HCT116 (cell line): Measurements from ENCODE around the gene SNRNP70. TPM values are rescaled to one million over a fixed set of nuclear protein-coding genes. Genes with fewer than 3 reads are reported as not detected.

ENCODE experiments used
- ATAC-seq: fragments of 200-7000 bp; cut with Tn5 transposase; 2 replicates; pipeline ENCODE4 v1.9.1; 2020; ENCODE audit warnings: mild to moderate bottlenecking, moderate library complexity
- BruUV-seq: library from RNA; stranded (reverse); fragments of 400-500 nt; replicated peaks from 2 replicates; lab custom pipeline; 2021; lab: Mats Ljungman, UMichigan
- CTCF ChIA-PET: fragments of 300-600 bp; sonication (Branson Sonifier 250); formaldehyde crosslinking; loops from one replicate; lab custom pipeline; 2021; ENCODE audit warnings: antibody characterized with exemption; lab: Charles Lee
- POLR2A ChIA-PET: fragments of 300-600, 350-600 bp; sonication (Branson Sonifier 250); formaldehyde crosslinking; loops from one replicate; lab custom pipeline; 2021; ENCODE audit warnings: antibody characterized with exemption; lab: Charles Lee
- RAD21 ChIA-PET, 2 experiments: fragments of 300-600 bp; sonication (Branson Sonifier 250); formaldehyde crosslinking; loops; one replicate each; lab custom pipeline; 2023; ENCODE audit warnings: low total read pairs in 2 of 2; ENCODE audit not compliant: uncharacterized antibody in 2 of 2, unreplicated experiment in 2 of 2, low non-redundant PET in 1 of 2; lab: Charles Lee
- DNase-seq: peaks from one replicate; pipeline ENCODE4 v3.0.0-alpha.2; 2010; ENCODE audit warnings: low read depth, low spot score
- H2AFZ ChIP-seq: fragments of 200-600 bp; shearing (Covaris generic), sonication (generic); 2 replicates; pipeline ENCODE4 v1.6.1; 2017; ENCODE audit warnings: low read depth, mixed run types, mixed read lengths, antibody characterized with exemption, low read length; ENCODE audit not compliant: poor library complexity, severe bottlenecking
- H3K27ac ChIP-seq: 2 replicates; pipeline ENCODE4 v1.5.1; 2012; ENCODE audit warnings: low read depth, low read length
- H3K27me3 ChIP-seq: fragments of 200-600 bp; sonication (generic); 2 replicates; pipeline ENCODE4 v1.6.1; 2016; ENCODE audit warnings: mixed run types, low read length, mixed read lengths; ENCODE audit not compliant: insufficient read depth
- H3K36me3 ChIP-seq, 2 experiments: fragments of 200-500 bp in 1 of 2; fragments of 200-600 bp in 1 of 2; sonication (Bioruptor generic) in 1 of 2; sonication (generic) in 1 of 2; 2 replicates each; pipeline versions ENCODE4 v1.5.1 to v1.6.1; 2014 to 2016; ENCODE audit warnings: low read length in 2 of 2, inconsistent platforms in 1 of 2, mixed read lengths in 1 of 2, mixed run types in 1 of 2; ENCODE audit not compliant: insufficient read depth in 2 of 2, control insufficient read depth in 1 of 2
- H3K4me1 ChIP-seq, 2 experiments: fragments of 200-600 bp in 1 of 2; sonication (generic) in 1 of 2; 2 replicates each; pipeline versions ENCODE4 v1.5.1 to v1.6.1; 2012 to 2017; ENCODE audit warnings: low read length in 2 of 2, inconsistent platforms in 1 of 2, mild to moderate bottlenecking in 1 of 2, mixed read lengths in 1 of 2, mixed run types in 1 of 2, moderate library complexity in 1 of 2; ENCODE audit not compliant: insufficient read depth in 2 of 2, control insufficient read depth in 1 of 2
- H3K4me2 ChIP-seq: fragments of 200-600 bp; sonication (generic); 2 replicates; pipeline ENCODE4 v1.6.1; 2017; ENCODE audit warnings: mixed run types, low read length, mixed read lengths
- H3K4me3 ChIP-seq, 2 experiments: fragments of 200-600 bp in 1 of 2; sonication (generic) in 1 of 2; replicated peaks in 1 of 2; 2 replicates each; pipeline ENCODE4 v1.5.1; 2011 to 2016; ENCODE audit warnings: low read length in 2 of 2, control low read depth in 1 of 2, low read depth in 1 of 2, mild to moderate bottlenecking in 1 of 2, mixed read lengths in 1 of 2, mixed run types in 1 of 2
- H3K79me2 ChIP-seq: fragments of 200-600 bp; sonication (generic); 2 replicates; pipeline ENCODE4 v1.6.1; 2017; ENCODE audit warnings: mild to moderate bottlenecking, mixed run types, low read length, moderate library complexity, mixed read lengths; ENCODE audit not compliant: insufficient read depth
- H3K9ac ChIP-seq: fragments of 200-600 bp; sonication (generic); 2 replicates; pipeline ENCODE4 v1.6.1; 2016; ENCODE audit warnings: low read length, mixed read lengths
- H3K9me2 ChIP-seq: fragments of 200-600 bp; sonication (generic), shearing (Covaris generic); 2 replicates; pipeline ENCODE4 v1.6.1; 2017; ENCODE audit warnings: mixed run types, mild to moderate bottlenecking, moderate library complexity; ENCODE audit not compliant: insufficient read depth
- H3K9me3 ChIP-seq, 2 experiments: fragments of 200-500 bp in 1 of 2; fragments of 200-600 bp in 1 of 2; sonication (Bioruptor generic) in 1 of 2; sonication (generic) in 1 of 2; 2 replicates each; pipeline ENCODE4 v1.6.1; 2014 to 2017; ENCODE audit warnings: low read length in 2 of 2, mixed read lengths in 2 of 2, inconsistent platforms in 1 of 2, low read depth in 1 of 2, mild to moderate bottlenecking in 1 of 2, mixed run types in 1 of 2, moderate library complexity in 1 of 2; ENCODE audit not compliant: control insufficient read depth in 1 of 2, insufficient read depth in 1 of 2
- H4K20me1 ChIP-seq: fragments of 200-600 bp; sonication (generic), shearing (Covaris generic); 2 replicates; pipeline ENCODE4 v1.6.1; 2017; ENCODE audit warnings: mixed run types, mild to moderate bottlenecking, moderate library complexity; ENCODE audit not compliant: insufficient read depth
- ATF3 ChIP-seq: IDR thresholded peaks from 2 replicates; pipeline ENCODE4 v1.6.1; 2012
- CEBPB ChIP-seq: IDR thresholded peaks from 2 replicates; pipeline ENCODE4 v1.6.1; 2012; ENCODE audit warnings: low read depth
- EGR1 ChIP-seq: IDR thresholded peaks from 2 replicates; pipeline ENCODE4 v1.6.1; 2012; ENCODE audit warnings: low read depth
- EZH2 ChIP-seq: fragments of 200-600 bp; sonication (generic); IDR thresholded peaks from 2 replicates; pipeline ENCODE4 v1.6.1; 2017; ENCODE audit warnings: antibody characterized with exemption, mixed run types
- FOSL1 ChIP-seq: IDR thresholded peaks from 2 replicates; pipeline ENCODE4 v1.6.1; 2012; ENCODE audit warnings: low read depth
- JUND ChIP-seq: IDR thresholded peaks from 2 replicates; pipeline ENCODE4 v1.6.1; 2012
- POLR2A ChIP-seq: IDR thresholded peaks from 2 replicates; pipeline ENCODE4 v1.7.0; 2011; ENCODE audit warnings: borderline replicate concordance; ENCODE audit not compliant: insufficient read depth, insufficient read length; ENCODE audit errors: extremely low read depth
- POLR2AphosphoS5 ChIP-seq: IDR thresholded peaks from 2 replicates; pipeline ENCODE4 v1.6.1; 2011; ENCODE audit warnings: mild to moderate bottlenecking, low read depth, low read length, moderate library complexity
- SIN3A ChIP-seq: IDR thresholded peaks from 2 replicates; pipeline ENCODE4 v1.6.1; 2012; ENCODE audit warnings: low read depth
- SRF ChIP-seq: IDR thresholded peaks from 2 replicates; pipeline ENCODE4 v1.6.1; 2012; ENCODE audit warnings: low read depth
- YY1 ChIP-seq: IDR thresholded peaks from 2 replicates; pipeline ENCODE4 v1.6.1; 2011; ENCODE audit warnings: low read length, low read depth, moderate library complexity, mild to moderate bottlenecking; ENCODE audit not compliant: insufficient replicate concordance; ENCODE audit errors: extremely low read depth
- ZFX ChIP-seq: fragments of 450-650 bp; IDR thresholded peaks from 2 replicates; pipeline ENCODE4 v1.6.1; 2017
- ZNF274 ChIP-seq: fragments of 200-500 bp; sonication (Bioruptor generic); IDR thresholded peaks from 2 replicates; pipeline ENCODE4 v1.6.1; 2014; ENCODE audit warnings: mild to moderate bottlenecking, low read depth, low read length, inconsistent platforms
- intact Hi-C: fragments of 100-400 bp; cut with micrococcal nuclease; formaldehyde crosslinking; loops from 2 replicates; pipeline ENCODE4 v1.10.0; 2022
- total RNA-seq: library from RNA; stranded (reverse); gene quantifications from one replicate; pipeline ENCODE4 v1.2.1, GENCODE V29; 2021; ENCODE audit not compliant: unreplicated experiment
- TF ChIP-seq, protein P1 (sequence below), 3 experiments: fragments of 200-600 bp in 1 of 3; sonication (generic) in 1 of 3; IDR thresholded peaks in 2 of 3; conservative IDR thresholded peaks in 1 of 3; 2 replicates each; pipeline ENCODE4 v1.5.1; 2012 to 2017; ENCODE audit warnings: low read depth in 2 of 3, low read length in 2 of 3, antibody characterized with exemption in 1 of 3, borderline replicate concordance in 1 of 3, control low read depth in 1 of 3, mild to moderate bottlenecking in 1 of 3, mixed read lengths in 1 of 3, mixed run types in 1 of 3, moderate library complexity in 1 of 3; ENCODE audit not compliant: insufficient read depth in 1 of 3

SNRNP70 gene
- total RNA-seq, 1 experiment from 2014 or later: 236 TPM

DNA sequence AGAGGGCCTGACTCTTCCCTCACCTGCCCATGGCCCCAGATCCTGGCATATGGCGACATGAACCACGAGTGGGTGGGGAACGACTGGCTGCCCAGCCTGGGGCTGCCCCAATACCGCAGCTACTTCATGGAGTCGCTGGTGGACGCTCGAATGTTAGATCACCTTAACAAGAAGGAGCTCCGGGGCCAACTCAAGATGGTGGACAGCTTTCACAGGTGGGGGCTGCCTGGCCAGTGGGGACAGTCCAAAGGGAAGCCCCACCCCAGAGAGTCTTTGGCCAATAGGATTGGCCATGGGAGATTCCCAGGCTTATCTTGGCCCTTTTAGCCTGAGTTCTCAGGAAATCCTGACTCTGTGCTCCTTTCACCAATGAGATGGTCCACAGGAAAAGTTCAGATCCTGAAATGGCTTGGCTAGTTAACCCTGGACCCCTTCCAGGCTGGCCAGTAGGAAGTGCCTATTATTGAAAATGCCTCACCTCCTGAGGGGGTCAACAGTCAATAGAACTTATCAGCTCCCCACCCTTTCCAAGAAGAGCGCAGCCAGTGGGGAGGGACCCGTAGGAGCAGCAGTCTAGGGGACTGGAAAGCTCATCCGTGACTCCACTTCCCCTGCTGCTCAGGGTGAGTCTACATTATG lies 62.9 kb downstream of the SNRNP70 start:
- Histone ChIP-seq H3K4me3 (peak overlapping the region; percentile 90 to 95), H3K79me2 (no peaks in the 10 kb centered on the region), H3K27ac (peak overlapping the region; percentile 94), H2AFZ (no peak overlapping the region), H3K9ac (peak overlapping the region; percentile 98), H3K4me2 (peak overlapping the region; percentile 99), H3K27me3 (no peaks in the 10 kb centered on the region), H3K9me3 (no peaks in the 10 kb centered on the region), H3K4me1 (peaks cover 25 to 57% of the 10 kb centered on the region in 2 experiments), H3K9me2 (no peaks in the 10 kb centered on the region), H3K36me3 (no peaks in the 10 kb centered on the region), H4K20me1 (no peaks in the 10 kb centered on the region)
- DNase-seq: no peak
- ChIA-PET POLR2A (interaction anchor here (0.7 to 2.3 kb wide), 5 partner anchors 9 to 53 kb away, joined by 3 to 8 read pairs (median 4); partner anchors contain the start of gene LIN7B), CTCF (interaction anchor here (1.3 kb wide), 1 partner anchor 51 kb away, joined by 8 read pairs; no protein-coding TSS in a partner anchor), RAD21 (interaction anchor here in 1 of 2 experiments (0.5 kb wide), 1 partner anchor 36 kb away, joined by 3 read pairs; no protein-coding TSS in a partner anchor)
- ATAC-seq: no peak
- no TSS peak for BruUV-seq
- no peak for TF ChIP-seq POLR2AphosphoS5
- intact Hi-C loops: no loop called here

DNA sequence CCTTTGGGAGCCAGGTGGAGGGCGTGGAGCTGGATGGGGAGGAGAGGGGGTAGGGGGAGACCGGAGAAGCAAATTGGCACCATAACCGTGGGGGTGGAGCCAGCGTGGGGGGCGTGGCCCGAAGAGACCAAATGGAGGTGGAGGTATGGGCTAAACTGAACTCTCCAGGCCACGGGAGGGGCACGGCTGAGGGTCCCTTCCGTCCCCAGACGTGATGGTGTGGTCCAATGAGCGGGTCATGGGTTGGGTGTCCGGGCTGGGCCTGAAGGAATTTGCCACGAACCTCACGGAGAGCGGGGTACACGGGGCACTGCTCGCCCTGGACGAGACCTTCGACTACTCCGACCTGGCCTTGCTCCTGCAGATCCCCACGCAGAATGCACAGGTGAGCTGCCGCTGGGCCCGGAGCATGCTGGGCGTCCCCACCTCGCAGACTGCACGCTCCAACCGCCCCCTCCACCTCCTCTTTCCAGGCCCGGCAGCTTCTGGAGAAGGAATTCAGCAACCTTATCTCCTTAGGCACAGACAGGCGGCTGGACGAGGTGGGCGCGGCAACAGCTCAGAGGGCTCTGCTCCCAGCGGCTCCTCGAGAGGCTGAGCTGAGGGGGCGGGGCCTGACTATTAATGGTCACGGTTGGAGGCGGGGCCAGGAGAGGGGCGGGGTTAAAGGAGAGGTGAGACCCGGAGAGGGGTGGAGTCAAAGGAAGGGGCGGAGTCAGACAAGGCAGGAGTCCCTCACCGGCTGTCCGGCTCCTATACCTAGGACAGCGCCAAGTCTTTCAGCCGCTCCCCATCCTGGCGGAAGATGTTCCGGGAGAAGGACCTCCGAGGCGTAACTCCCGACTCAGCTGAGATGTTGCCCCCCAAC lies 63.8 kb downstream of the SNRNP70 start:
- no peaks in the 10 kb centered on the region for H3K79me2 ChIP-seq
- peak overlapping the region; percentile 99 for H3K4me2 ChIP-seq
- no peaks in the 10 kb centered on the region for H4K20me1 ChIP-seq
- H3K27ac ChIP-seq: peak overlapping the region; percentile 94
- no peak overlapping the region for H2AFZ ChIP-seq
- H3K9ac ChIP-seq: peak overlapping the region; percentile 98
- no peaks in the 10 kb centered on the region for H3K9me2 ChIP-seq
- peak; percentile 88 for DNase-seq
- intact Hi-C loops: loop anchor here (1.0 kb wide), 1 partner anchor 52 kb away; no protein-coding TSS in a partner anchor
- peak overlapping the region; percentile 90 to 95 for H3K4me3 ChIP-seq
- POLR2A ChIA-PET: interaction anchor here (0.9 to 2.3 kb wide), 6 partner anchors 10 to 59 kb away, joined by 3 to 8 read pairs (median 4); partner anchors contain the start of gene LIN7B
- peaks cover 25 to 57% of the 10 kb centered on the region in 2 experiments for H3K4me1 ChIP-seq
- no peaks in the 10 kb centered on the region for H3K27me3 ChIP-seq
- H3K9me3 ChIP-seq: no peaks in the 10 kb centered on the region
- TSS peak; percentile 49 for BruUV-seq
- RAD21 ChIA-PET: interaction anchor here (0.5 to 1.0 kb wide), 4 partner anchors 35 to 145 kb away, joined by 3 to 5 read pairs (median 3); no protein-coding TSS in a partner anchor
- CTCF ChIA-PET: interaction anchor here (1.3 to 3.0 kb wide), 3 partner anchors 13 to 51 kb away, joined by 5 to 17 read pairs (median 8); no protein-coding TSS in a partner anchor
- peak; percentile 51 for ATAC-seq
- H3K36me3 ChIP-seq: no peaks in the 10 kb centered on the region
- TF ChIP-seq CEBPB (no peak), ZFX (no peak), YY1 (no peak), SIN3A (peak; percentile 49; the same call in 1 of the 2 replicates), ATF3 (no peak), JUND (no peak), ZNF274 (no peak), POLR2A (peak; percentile 49), EZH2 (no peak), SRF (no peak), EGR1 (peak; percentile 59; the same call in 1 of the 2 replicates), FOSL1 (no peak)
- TF ChIP-seq, protein P1, sequence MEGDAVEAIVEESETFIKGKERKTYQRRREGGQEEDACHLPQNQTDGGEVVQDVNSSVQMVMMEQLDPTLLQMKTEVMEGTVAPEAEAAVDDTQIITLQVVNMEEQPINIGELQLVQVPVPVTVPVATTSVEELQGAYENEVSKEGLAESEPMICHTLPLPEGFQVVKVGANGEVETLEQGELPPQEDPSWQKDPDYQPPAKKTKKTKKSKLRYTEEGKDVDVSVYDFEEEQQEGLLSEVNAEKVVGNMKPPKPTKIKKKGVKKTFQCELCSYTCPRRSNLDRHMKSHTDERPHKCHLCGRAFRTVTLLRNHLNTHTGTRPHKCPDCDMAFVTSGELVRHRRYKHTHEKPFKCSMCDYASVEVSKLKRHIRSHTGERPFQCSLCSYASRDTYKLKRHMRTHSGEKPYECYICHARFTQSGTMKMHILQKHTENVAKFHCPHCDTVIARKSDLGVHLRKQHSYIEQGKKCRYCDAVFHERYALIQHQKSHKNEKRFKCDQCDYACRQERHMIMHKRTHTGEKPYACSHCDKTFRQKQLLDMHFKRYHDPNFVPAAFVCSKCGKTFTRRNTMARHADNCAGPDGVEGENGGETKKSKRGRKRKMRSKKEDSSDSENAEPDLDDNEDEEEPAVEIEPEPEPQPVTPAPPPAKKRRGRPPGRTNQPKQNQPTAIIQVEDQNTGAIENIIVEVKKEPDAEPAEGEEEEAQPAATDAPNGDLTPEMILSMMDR (IDR thresholded peaks at IDR 0.05 in 2 of 3, conservative IDR thresholded peaks at IDR 0.05 in 1 of 3; ENCODE audit: borderline replicate concordance in 1 of 3, insufficient read depth in 1 of 3, low read depth in 2 of 3, low read length in 2 of 3): no peak
